Measurements from ENCODE around the gene TSPAN9. TPM values are rescaled to one million over a fixed set of nuclear protein-coding genes. Genes with fewer than 3 reads are reported as not detected.
"Not testable (repeated sequence)": the region's sequence is repeated elsewhere in the genome, so short reads cannot be mapped to it uniquely, and the experiment has no call there.

The TSPAN9 gene
- total RNA-seq, 1 experiment from 2014 or later, result 13.4 TPM

GRCh38 chr12:3061501-3062215, 15.5 kb upstream of the TSPAN9 start:
- ChIA-PET POLR2A (interaction anchor here (0.9 kb wide), 1 partner anchor 13 kb away, joined by 3 read pairs; no protein-coding TSS in a partner anchor), CTCF (interaction anchor here (0.7 to 0.9 kb wide), 3 partner anchors 12 to 215 kb away, joined by 3 to 4 read pairs (median 3); no protein-coding TSS in a partner anchor)
- Mint-ChIP-seq H3K9me3 (ENCODE audit: unreplicated experiment) (no peaks in the 10 kb centered on the region), H3K27me3 (ENCODE audit: insufficient read depth, unreplicated experiment) (peaks cover 57% of the 10 kb centered on the region), H3K27ac (ENCODE audit: low read depth, unreplicated experiment) (no peak overlapping the region), H3K4me3 (ENCODE audit: unreplicated experiment) (no peak overlapping the region), H3K36me3 (ENCODE audit: insufficient read depth, unreplicated experiment) (no peaks in the 10 kb centered on the region), H3K4me1 (ENCODE audit: insufficient read depth, unreplicated experiment) (no peaks in the 10 kb centered on the region)
- no peak for DNase-seq (ENCODE audit: unreplicated experiment)
- TF ChIP-seq CTCF (IDR thresholded peaks at IDR 0.05; ENCODE audit: unreplicated experiment), result no peak
- BruUV-seq (replicated peaks), result no TSS peak
- intact Hi-C loops (cut with micrococcal nuclease), result no loop called here

GRCh38 chr12:3065300-3065699, 11.9 kb upstream of the TSPAN9 start:
- BruUV-seq (replicated peaks), result no TSS peak
- Mint-ChIP-seq H3K36me3 (ENCODE audit: insufficient read depth, unreplicated experiment) (no peaks in the 10 kb centered on the region), H3K27me3 (ENCODE audit: insufficient read depth, unreplicated experiment) (peaks cover 67% of the 10 kb centered on the region), H3K4me3 (ENCODE audit: unreplicated experiment) (no peak overlapping the region), H3K9me3 (ENCODE audit: unreplicated experiment) (no peaks in the 10 kb centered on the region), H3K4me1 (ENCODE audit: insufficient read depth, unreplicated experiment) (no peaks in the 10 kb centered on the region), H3K27ac (ENCODE audit: low read depth, unreplicated experiment) (no peak overlapping the region)
- ChIA-PET POLR2A (interaction anchor here (0.7 kb wide), 1 partner anchor 301 kb away, joined by 3 read pairs; no protein-coding TSS in a partner anchor), CTCF (interaction anchor here (0.6 to 1.1 kb wide), 4 partner anchors 9 to 210 kb away, joined by 3 to 5 read pairs (median 4); no protein-coding TSS in a partner anchor)
- TF ChIP-seq CTCF (IDR thresholded peaks at IDR 0.05; ENCODE audit: unreplicated experiment), result no peak
- DNase-seq (ENCODE audit: unreplicated experiment), result no peak
- intact Hi-C loops (cut with micrococcal nuclease), result no loop called here

- H3K4me1 Mint-ChIP-seq (ENCODE audit: insufficient read depth, unreplicated experiment); H3K36me3 Mint-ChIP-seq (ENCODE audit: insufficient read depth, unreplicated experiment); intact Hi-C loops (cut with micrococcal nuclease); H3K27ac Mint-ChIP-seq (ENCODE audit: low read depth, unreplicated experiment); H3K4me3 Mint-ChIP-seq (ENCODE audit: unreplicated experiment); H3K9me3 Mint-ChIP-seq (ENCODE audit: unreplicated experiment); DNase-seq (ENCODE audit: unreplicated experiment); POLR2A ChIA-PET; BruUV-seq (replicated peaks): not testable (repeated sequence)
- CTCF ChIA-PET, result interaction anchor here (0.6 to 1.1 kb wide), 5 partner anchors 8 to 209 kb away, joined by 3 to 5 read pairs (median 3); no protein-coding TSS in a partner anchor
- H3K27me3 Mint-ChIP-seq (ENCODE audit: insufficient read depth, unreplicated experiment), result peaks cover 62% of the 10 kb centered on the region
Observed at GRCh38 chr12:3065846-3066245, 11.3 kb upstream of the TSPAN9 start.

- Mint-ChIP-seq H3K36me3 (ENCODE audit: insufficient read depth, unreplicated experiment) (no peaks in the 10 kb centered on the region), H3K27ac (ENCODE audit: low read depth, unreplicated experiment) (no peak overlapping the region), H3K4me1 (ENCODE audit: insufficient read depth, unreplicated experiment) (no peaks in the 10 kb centered on the region), H3K27me3 (ENCODE audit: insufficient read depth, unreplicated experiment) (peaks cover 25% of the 10 kb centered on the region), H3K9me3 (ENCODE audit: unreplicated experiment) (no peaks in the 10 kb centered on the region), H3K4me3 (ENCODE audit: unreplicated experiment) (no peak overlapping the region)
- ChIA-PET POLR2A (no interaction called here), CTCF (interaction anchor here (0.6 to 3.5 kb wide), 2 partner anchors 186 to 205 kb away, joined by 4 to 17 read pairs; no protein-coding TSS in a partner anchor)
- no peak for DNase-seq (ENCODE audit: unreplicated experiment)
- no peak for TF ChIP-seq CTCF (IDR thresholded peaks at IDR 0.05; ENCODE audit: unreplicated experiment)
- intact Hi-C loops (cut with micrococcal nuclease), result loop anchor here (10.0 kb wide), 2 partner anchors 705 to 735 kb away; no protein-coding TSS in a partner anchor
- no TSS peak for BruUV-seq (replicated peaks)
Observed at GRCh38 chr12:3069714-3070113, 7.5 kb upstream of the TSPAN9 start.

Measured in MCF 10A (cell line).